HCT116 (cell line): ENCODE results near the gene TNN. TPM values are rescaled to one million over a fixed set of nuclear protein-coding genes. Genes with fewer than 3 reads are reported as not detected.

ENCODE experiments used
- ATAC-seq: fragments of 200-7000 bp; cut with Tn5 transposase; 2 replicates; pipeline ENCODE4 v1.9.1; 2020; ENCODE audit warnings: mild to moderate bottlenecking, moderate library complexity
- BruUV-seq: library from RNA; stranded (reverse); fragments of 400-500 nt; replicated peaks from 2 replicates; lab custom pipeline; 2021; lab: Mats Ljungman, UMichigan
- CTCF ChIA-PET: fragments of 300-600 bp; sonication (Branson Sonifier 250); formaldehyde crosslinking; loops from one replicate; lab custom pipeline; 2021; ENCODE audit warnings: antibody characterized with exemption; lab: Charles Lee
- POLR2A ChIA-PET: fragments of 300-600, 350-600 bp; sonication (Branson Sonifier 250); formaldehyde crosslinking; loops from one replicate; lab custom pipeline; 2021; ENCODE audit warnings: antibody characterized with exemption; lab: Charles Lee
- RAD21 ChIA-PET, 2 experiments: fragments of 300-600 bp; sonication (Branson Sonifier 250); formaldehyde crosslinking; loops; one replicate each; lab custom pipeline; 2023; ENCODE audit warnings: low total read pairs in 2 of 2; ENCODE audit not compliant: uncharacterized antibody in 2 of 2, unreplicated experiment in 2 of 2, low non-redundant PET in 1 of 2; lab: Charles Lee
- DNase-seq: peaks from one replicate; pipeline ENCODE4 v3.0.0-alpha.2; 2010; ENCODE audit warnings: low read depth, low spot score
- H2AFZ ChIP-seq: fragments of 200-600 bp; shearing (Covaris generic), sonication (generic); 2 replicates; pipeline ENCODE4 v1.6.1; 2017; ENCODE audit warnings: low read depth, mixed run types, mixed read lengths, antibody characterized with exemption, low read length; ENCODE audit not compliant: poor library complexity, severe bottlenecking
- H3K27ac ChIP-seq: 2 replicates; pipeline ENCODE4 v1.5.1; 2012; ENCODE audit warnings: low read depth, low read length
- H3K27me3 ChIP-seq: fragments of 200-600 bp; sonication (generic); 2 replicates; pipeline ENCODE4 v1.6.1; 2016; ENCODE audit warnings: mixed run types, low read length, mixed read lengths; ENCODE audit not compliant: insufficient read depth
- H3K36me3 ChIP-seq, 2 experiments: fragments of 200-500 bp in 1 of 2; fragments of 200-600 bp in 1 of 2; sonication (Bioruptor generic) in 1 of 2; sonication (generic) in 1 of 2; 2 replicates each; pipeline versions ENCODE4 v1.5.1 to v1.6.1; 2014 to 2016; ENCODE audit warnings: low read length in 2 of 2, inconsistent platforms in 1 of 2, mixed read lengths in 1 of 2, mixed run types in 1 of 2; ENCODE audit not compliant: insufficient read depth in 2 of 2, control insufficient read depth in 1 of 2
- H3K4me1 ChIP-seq, 2 experiments: fragments of 200-600 bp in 1 of 2; sonication (generic) in 1 of 2; 2 replicates each; pipeline versions ENCODE4 v1.5.1 to v1.6.1; 2012 to 2017; ENCODE audit warnings: low read length in 2 of 2, inconsistent platforms in 1 of 2, mild to moderate bottlenecking in 1 of 2, mixed read lengths in 1 of 2, mixed run types in 1 of 2, moderate library complexity in 1 of 2; ENCODE audit not compliant: insufficient read depth in 2 of 2, control insufficient read depth in 1 of 2
- H3K4me2 ChIP-seq: fragments of 200-600 bp; sonication (generic); 2 replicates; pipeline ENCODE4 v1.6.1; 2017; ENCODE audit warnings: mixed run types, low read length, mixed read lengths
- H3K4me3 ChIP-seq, 2 experiments: fragments of 200-600 bp in 1 of 2; sonication (generic) in 1 of 2; replicated peaks in 1 of 2; 2 replicates each; pipeline ENCODE4 v1.5.1; 2011 to 2016; ENCODE audit warnings: low read length in 2 of 2, control low read depth in 1 of 2, low read depth in 1 of 2, mild to moderate bottlenecking in 1 of 2, mixed read lengths in 1 of 2, mixed run types in 1 of 2
- H3K79me2 ChIP-seq: fragments of 200-600 bp; sonication (generic); 2 replicates; pipeline ENCODE4 v1.6.1; 2017; ENCODE audit warnings: mild to moderate bottlenecking, mixed run types, low read length, moderate library complexity, mixed read lengths; ENCODE audit not compliant: insufficient read depth
- H3K9ac ChIP-seq: fragments of 200-600 bp; sonication (generic); 2 replicates; pipeline ENCODE4 v1.6.1; 2016; ENCODE audit warnings: low read length, mixed read lengths
- H3K9me2 ChIP-seq: fragments of 200-600 bp; sonication (generic), shearing (Covaris generic); 2 replicates; pipeline ENCODE4 v1.6.1; 2017; ENCODE audit warnings: mixed run types, mild to moderate bottlenecking, moderate library complexity; ENCODE audit not compliant: insufficient read depth
- H3K9me3 ChIP-seq, 2 experiments: fragments of 200-500 bp in 1 of 2; fragments of 200-600 bp in 1 of 2; sonication (Bioruptor generic) in 1 of 2; sonication (generic) in 1 of 2; 2 replicates each; pipeline ENCODE4 v1.6.1; 2014 to 2017; ENCODE audit warnings: low read length in 2 of 2, mixed read lengths in 2 of 2, inconsistent platforms in 1 of 2, low read depth in 1 of 2, mild to moderate bottlenecking in 1 of 2, mixed run types in 1 of 2, moderate library complexity in 1 of 2; ENCODE audit not compliant: control insufficient read depth in 1 of 2, insufficient read depth in 1 of 2
- H4K20me1 ChIP-seq: fragments of 200-600 bp; sonication (generic), shearing (Covaris generic); 2 replicates; pipeline ENCODE4 v1.6.1; 2017; ENCODE audit warnings: mixed run types, mild to moderate bottlenecking, moderate library complexity; ENCODE audit not compliant: insufficient read depth
- EGR1 ChIP-seq: IDR thresholded peaks from 2 replicates; pipeline ENCODE4 v1.6.1; 2012; ENCODE audit warnings: low read depth
- ELF1 ChIP-seq: IDR thresholded peaks from 2 replicates; pipeline ENCODE4 v1.6.1; 2012; ENCODE audit warnings: low read depth, borderline replicate concordance
- EZH2 ChIP-seq: fragments of 200-600 bp; sonication (generic); IDR thresholded peaks from 2 replicates; pipeline ENCODE4 v1.6.1; 2017; ENCODE audit warnings: antibody characterized with exemption, mixed run types
- EZH2phosphoT487 ChIP-seq: fragments of 200-600 bp; IDR thresholded peaks from 2 replicates; pipeline ENCODE4 v1.6.1; 2018; ENCODE audit warnings: antibody characterized with exemption, borderline replicate concordance
- JUND ChIP-seq: IDR thresholded peaks from 2 replicates; pipeline ENCODE4 v1.6.1; 2012
- MAX ChIP-seq: IDR thresholded peaks from 2 replicates; pipeline ENCODE4 v1.6.1; 2012
- POLR2A ChIP-seq: IDR thresholded peaks from 2 replicates; pipeline ENCODE4 v1.7.0; 2011; ENCODE audit warnings: borderline replicate concordance; ENCODE audit not compliant: insufficient read depth, insufficient read length; ENCODE audit errors: extremely low read depth
- POLR2AphosphoS5 ChIP-seq: IDR thresholded peaks from 2 replicates; pipeline ENCODE4 v1.6.1; 2011; ENCODE audit warnings: mild to moderate bottlenecking, low read depth, low read length, moderate library complexity
- SIN3A ChIP-seq: IDR thresholded peaks from 2 replicates; pipeline ENCODE4 v1.6.1; 2012; ENCODE audit warnings: low read depth
- SP1 ChIP-seq: IDR thresholded peaks from 2 replicates; pipeline ENCODE4 v1.6.1; 2012; ENCODE audit warnings: low read depth
- TCF7L2 ChIP-seq: IDR thresholded peaks from 2 replicates; pipeline ENCODE4 v1.7.0; 2011; ENCODE audit warnings: borderline replicate concordance, inconsistent platforms; ENCODE audit not compliant: insufficient read depth, insufficient read length; ENCODE audit errors: extremely low read depth
- intact Hi-C: fragments of 100-400 bp; cut with micrococcal nuclease; formaldehyde crosslinking; loops from 2 replicates; pipeline ENCODE4 v1.10.0; 2022
- total RNA-seq: library from RNA; stranded (reverse); gene quantifications from one replicate; pipeline ENCODE4 v1.2.1, GENCODE V29; 2021; ENCODE audit not compliant: unreplicated experiment
- TF ChIP-seq, protein P1 (sequence below): IDR thresholded peaks from 2 replicates; pipeline ENCODE4 v1.6.1; 2012; ENCODE audit warnings: low read depth
- TF ChIP-seq, protein P2 (sequence below): IDR thresholded peaks from 2 replicates; pipeline ENCODE4 v1.6.1; 2011; ENCODE audit warnings: mild to moderate bottlenecking, low read length, moderate library complexity; ENCODE audit not compliant: insufficient replicate concordance; ENCODE audit errors: extremely low read depth

The TNN gene
- total RNA-seq, 1 experiment from 2014 or later = not detected

- ATAC-seq = no peak
- intact Hi-C loops = no loop called here
- Histone ChIP-seq H3K4me1 (no peaks in the 10 kb centered on the region), H3K9ac (no peak overlapping the region), H3K36me3 (no peaks in the 10 kb centered on the region), H2AFZ (no peak overlapping the region), H3K27me3 (no peaks in the 10 kb centered on the region), H3K9me3 (no peaks in the 10 kb centered on the region), H3K4me3 (no peak overlapping the region), H3K9me2 (no peaks in the 10 kb centered on the region), H4K20me1 (no peaks in the 10 kb centered on the region), H3K27ac (no peak overlapping the region), H3K79me2 (no peaks in the 10 kb centered on the region), H3K4me2 (no peak overlapping the region)
- RAD21 ChIA-PET = no interaction called here
- DNase-seq = no peak
- POLR2A ChIA-PET = no interaction called here
- TF ChIP-seq JUND = no peak
- no peak for TF ChIP-seq SP1
- no peak for TF ChIP-seq TCF7L2
- TF ChIP-seq, protein P1, sequence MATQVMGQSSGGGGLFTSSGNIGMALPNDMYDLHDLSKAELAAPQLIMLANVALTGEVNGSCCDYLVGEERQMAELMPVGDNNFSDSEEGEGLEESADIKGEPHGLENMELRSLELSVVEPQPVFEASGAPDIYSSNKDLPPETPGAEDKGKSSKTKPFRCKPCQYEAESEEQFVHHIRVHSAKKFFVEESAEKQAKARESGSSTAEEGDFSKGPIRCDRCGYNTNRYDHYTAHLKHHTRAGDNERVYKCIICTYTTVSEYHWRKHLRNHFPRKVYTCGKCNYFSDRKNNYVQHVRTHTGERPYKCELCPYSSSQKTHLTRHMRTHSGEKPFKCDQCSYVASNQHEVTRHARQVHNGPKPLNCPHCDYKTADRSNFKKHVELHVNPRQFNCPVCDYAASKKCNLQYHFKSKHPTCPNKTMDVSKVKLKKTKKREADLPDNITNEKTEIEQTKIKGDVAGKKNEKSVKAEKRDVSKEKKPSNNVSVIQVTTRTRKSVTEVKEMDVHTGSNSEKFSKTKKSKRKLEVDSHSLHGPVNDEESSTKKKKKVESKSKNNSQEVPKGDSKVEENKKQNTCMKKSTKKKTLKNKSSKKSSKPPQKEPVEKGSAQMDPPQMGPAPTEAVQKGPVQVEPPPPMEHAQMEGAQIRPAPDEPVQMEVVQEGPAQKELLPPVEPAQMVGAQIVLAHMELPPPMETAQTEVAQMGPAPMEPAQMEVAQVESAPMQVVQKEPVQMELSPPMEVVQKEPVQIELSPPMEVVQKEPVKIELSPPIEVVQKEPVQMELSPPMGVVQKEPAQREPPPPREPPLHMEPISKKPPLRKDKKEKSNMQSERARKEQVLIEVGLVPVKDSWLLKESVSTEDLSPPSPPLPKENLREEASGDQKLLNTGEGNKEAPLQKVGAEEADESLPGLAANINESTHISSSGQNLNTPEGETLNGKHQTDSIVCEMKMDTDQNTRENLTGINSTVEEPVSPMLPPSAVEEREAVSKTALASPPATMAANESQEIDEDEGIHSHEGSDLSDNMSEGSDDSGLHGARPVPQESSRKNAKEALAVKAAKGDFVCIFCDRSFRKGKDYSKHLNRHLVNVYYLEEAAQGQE = no peak
- TF ChIP-seq SIN3A = no peak
- no peak for TF ChIP-seq MAX
- no peak for TF ChIP-seq POLR2AphosphoS5
- no peak for TF ChIP-seq EZH2
- TF ChIP-seq EGR1 = no peak
- TF ChIP-seq POLR2A = no peak
- TF ChIP-seq, protein P2, sequence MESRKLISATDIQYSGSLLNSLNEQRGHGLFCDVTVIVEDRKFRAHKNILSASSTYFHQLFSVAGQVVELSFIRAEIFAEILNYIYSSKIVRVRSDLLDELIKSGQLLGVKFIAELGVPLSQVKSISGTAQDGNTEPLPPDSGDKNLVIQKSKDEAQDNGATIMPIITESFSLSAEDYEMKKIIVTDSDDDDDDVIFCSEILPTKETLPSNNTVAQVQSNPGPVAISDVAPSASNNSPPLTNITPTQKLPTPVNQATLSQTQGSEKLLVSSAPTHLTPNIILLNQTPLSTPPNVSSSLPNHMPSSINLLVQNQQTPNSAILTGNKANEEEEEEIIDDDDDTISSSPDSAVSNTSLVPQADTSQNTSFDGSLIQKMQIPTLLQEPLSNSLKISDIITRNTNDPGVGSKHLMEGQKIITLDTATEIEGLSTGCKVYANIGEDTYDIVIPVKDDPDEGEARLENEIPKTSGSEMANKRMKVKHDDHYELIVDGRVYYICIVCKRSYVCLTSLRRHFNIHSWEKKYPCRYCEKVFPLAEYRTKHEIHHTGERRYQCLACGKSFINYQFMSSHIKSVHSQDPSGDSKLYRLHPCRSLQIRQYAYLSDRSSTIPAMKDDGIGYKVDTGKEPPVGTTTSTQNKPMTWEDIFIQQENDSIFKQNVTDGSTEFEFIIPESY = no peak
- TF ChIP-seq ELF1 = no peak
- TF ChIP-seq EZH2phosphoT487 = no peak
- CTCF ChIA-PET = interaction anchor here (1.2 to 2.1 kb wide), 2 partner anchors 10 to 86 kb away, joined by 3 to 9 read pairs; no protein-coding TSS in a partner anchor
- BruUV-seq = no TSS peak
Observed at GRCh38 chr1:175114996-175115395, 47.4 kb downstream of the TNN start.
